Gastrocnemius medialis (tissue), 4 donors: ENCODE results near the gene PRKCH. TPM values are rescaled to one million over a fixed set of nuclear protein-coding genes. Genes with fewer than 3 reads are reported as not detected.

Experiments used
- ATAC-seq, 2 donors: fragments of 150-250 bp; one replicate each; pipeline ENCODE4 v1.9.1; 2016
- DNase-seq, 2 donors: peaks; one replicate each; pipeline ENCODE4 v3.0.0-alpha.2; 2019
- H3K27ac ChIP-seq, 4 donors: fragments of 200-600 bp; sonication (generic); 1 replicate in 1 of 4; 2 replicates in 3 of 4; pipeline ENCODE4 v1.5.1; 2016 to 2018; ENCODE audit warnings: mild to moderate bottlenecking in 2 of 4, moderate library complexity in 1 of 4
- H3K27me3 ChIP-seq, 3 donors: fragments of 200-600 bp; sonication (generic) in 2 of 3; 1 replicate in 1 of 3; 2 replicates in 2 of 3; pipeline versions ENCODE4 v1.5.1 to v1.6.0; 2016 to 2019; ENCODE audit warnings: mild to moderate bottlenecking in 1 of 3, moderate library complexity in 1 of 3
- H3K36me3 ChIP-seq, 2 donors: fragments of 200-600 bp; sonication (generic) in 1 of 2; one replicate each; pipeline ENCODE4 v1.5.1; 2017 to 2018
- H3K4me1 ChIP-seq, 2 donors: fragments of 200-600 bp; sonication (generic) in 1 of 2; one replicate each; pipeline ENCODE4 v1.5.1; 2016 to 2017; ENCODE audit warnings: mild to moderate bottlenecking in 2 of 2
- H3K4me3 ChIP-seq, 4 donors: fragments of 200-600 bp; sonication (generic) in 3 of 4; 1 replicate in 1 of 4; 2 replicates in 3 of 4; pipeline ENCODE4 v1.5.1; 2016 to 2019; ENCODE audit warnings: mild to moderate bottlenecking in 2 of 4
- H3K9me3 ChIP-seq, 3 donors: fragments of 200-600 bp; sonication (generic) in 2 of 3; 1 replicate in 1 of 3; 2 replicates in 2 of 3; pipeline ENCODE4 v1.5.1; 2016 to 2019
- CTCF ChIP-seq, 5 experiments: fragments of 450-650 bp in 3 of 5; fragments of 200-600 bp in 2 of 5; sonication (generic) in 2 of 5; IDR thresholded peaks in 4 of 5; conservative IDR thresholded peaks in 1 of 5; 1 replicate in 4 of 5; 2 replicates in 1 of 5; pipeline ENCODE4 v1.5.1; 2016 to 2019; ENCODE audit warnings: antibody characterized with exemption in 5 of 5, mild to moderate bottlenecking in 3 of 5, moderate library complexity in 3 of 5
- POLR2A ChIP-seq, 2 donors: fragments of 450-650 bp; IDR thresholded peaks; one replicate each; pipeline ENCODE4 v1.6.1; 2017; ENCODE audit warnings: antibody characterized with exemption in 2 of 2, mild to moderate bottlenecking in 2 of 2, moderate library complexity in 2 of 2
- in situ Hi-C, 4 donors: fragments of 200-750 bp; cut with MboI; loops; one replicate each; pipeline versions ENCODE4 v1.15.0 to v1.8.0; 2017; ENCODE audit warnings: low sequenced_read_pairs in 4 of 4
- intact Hi-C: fragments of 100-400 bp; cut with DNase I; formaldehyde crosslinking; loops from one replicate; pipeline ENCODE4 v1.15.1; 2023; ENCODE audit warnings: low total_unique reads
- total RNA-seq, 4 donors: library from RNA; depleted of rRNA; stranded (reverse); fragments of >200 nt; gene quantifications; one replicate each; pipeline versions ENCODE4 v1.1.0 to v1.2.3, GENCODE V29; 2016

Gene PRKCH
- total RNA-seq, 4 donors from 2014 or later = 11.3 to 32.4 (median 16.6) TPM

GRCh38 chr14:61566537-61567225, 245.3 kb downstream of the PRKCH start:
- ATAC-seq = no peak
- in situ Hi-C loops = no loop called here
- DNase-seq = no peak

GRCh38 chr14:61567838-61568571, 246.6 kb downstream of the PRKCH start:
- no peak overlapping the region for H3K4me3 ChIP-seq
- no peak for TF ChIP-seq CTCF (IDR thresholded peaks at IDR 0.05 in 4 of 5, conservative IDR thresholded peaks at IDR 0.05 in 1 of 5)
- TF ChIP-seq POLR2A (IDR thresholded peaks at IDR 0.05) = no peak
- H3K27ac ChIP-seq = no peak overlapping the region
- no peaks in the 10 kb centered on the region for H3K27me3 ChIP-seq
- ATAC-seq (no peak), DNase-seq (no peak)
- in situ Hi-C loops (no loop called here), intact Hi-C loops (loop anchor here (10.0 kb wide), 1 partner anchor 127 kb away; the partner anchor contains the start of gene HIF1A)
- H3K36me3 ChIP-seq = no peaks in the 10 kb centered on the region
- no peaks in the 10 kb centered on the region for H3K9me3 ChIP-seq
- H3K4me1 ChIP-seq = peaks cover 0 to 27% of the 10 kb centered on the region in 2 donors

More at GRCh38 chr14:61566537-61567225, 245.3 kb downstream of the PRKCH start:
- no peaks in the 10 kb centered on the region for H3K27me3 ChIP-seq
- no peaks in the 10 kb centered on the region for H3K36me3 ChIP-seq
- intact Hi-C loops = loop anchor here (10.0 kb wide), 1 partner anchor 128 kb away; the partner anchor contains the start of gene HIF1A
- TF ChIP-seq CTCF (IDR thresholded peaks at IDR 0.05 in 4 of 5, conservative IDR thresholded peaks at IDR 0.05 in 1 of 5) (no peak), POLR2A (IDR thresholded peaks at IDR 0.05) (no peak)
- H3K27ac ChIP-seq = no peak overlapping the region
- H3K4me3 ChIP-seq = no peak overlapping the region
- H3K9me3 ChIP-seq = no peaks in the 10 kb centered on the region
- peaks cover 8 to 40% of the 10 kb centered on the region in 2 donors for H3K4me1 ChIP-seq

GRCh38 chr14:61568572-61569011, 247.2 kb downstream of the PRKCH start:
- Histone ChIP-seq H3K27ac (no peak overlapping the region), H3K4me3 (no peak overlapping the region), H3K27me3 (no peaks in the 10 kb centered on the region), H3K9me3 (no peaks in the 10 kb centered on the region), H3K4me1 (peaks cover 0 to 23% of the 10 kb centered on the region in 2 donors), H3K36me3 (no peaks in the 10 kb centered on the region)
- DNase-seq (no peak), ATAC-seq (no peak)
- intact Hi-C loops (loop anchor here (10.0 kb wide), 1 partner anchor 126 kb away; the partner anchor contains the start of gene HIF1A), in situ Hi-C loops (no loop called here)
- TF ChIP-seq POLR2A (IDR thresholded peaks at IDR 0.05) (no peak), CTCF (IDR thresholded peaks at IDR 0.05 in 4 of 5, conservative IDR thresholded peaks at IDR 0.05 in 1 of 5) (no peak)

- no peak overlapping the region for H3K4me3 ChIP-seq
- peak overlapping the region in 1 of 4 donors; percentile 12 for H3K27ac ChIP-seq
- in situ Hi-C loops = no loop called here
- H3K27me3 ChIP-seq = no peaks in the 10 kb centered on the region
- no peak for DNase-seq
- H3K36me3 ChIP-seq = no peaks in the 10 kb centered on the region
- H3K9me3 ChIP-seq = no peaks in the 10 kb centered on the region
- H3K4me1 ChIP-seq = peaks cover 0 to 23% of the 10 kb centered on the region in 2 donors
- no peak for ATAC-seq
- intact Hi-C loops = loop anchor here (10.0 kb wide), 1 partner anchor 125 kb away; the partner anchor contains the start of gene HIF1A
- TF ChIP-seq POLR2A (IDR thresholded peaks at IDR 0.05) (no peak), CTCF (IDR thresholded peaks at IDR 0.05 in 4 of 5, conservative IDR thresholded peaks at IDR 0.05 in 1 of 5) (no peak)
Observed at GRCh38 chr14:61569308-61569707, 247.9 kb downstream of the PRKCH start.
